ENCODE measurements around the gene UNC5CL. TPM values are rescaled to one million over a fixed set of nuclear protein-coding genes. Genes with fewer than 3 reads are reported as not detected.
"Not testable (repeated sequence)": the region's sequence is repeated elsewhere in the genome, so short reads cannot be mapped to it uniquely, and the experiment has no call there.

Gene UNC5CL
- total and polyA plus RNA-seq, 9 of the 15 experiments (the other 6 are each of a cell fraction or from before 2014, with no cell fraction given), result 0.07 to 1.8 (median 0.62) TPM; not detected in 1

DNA sequence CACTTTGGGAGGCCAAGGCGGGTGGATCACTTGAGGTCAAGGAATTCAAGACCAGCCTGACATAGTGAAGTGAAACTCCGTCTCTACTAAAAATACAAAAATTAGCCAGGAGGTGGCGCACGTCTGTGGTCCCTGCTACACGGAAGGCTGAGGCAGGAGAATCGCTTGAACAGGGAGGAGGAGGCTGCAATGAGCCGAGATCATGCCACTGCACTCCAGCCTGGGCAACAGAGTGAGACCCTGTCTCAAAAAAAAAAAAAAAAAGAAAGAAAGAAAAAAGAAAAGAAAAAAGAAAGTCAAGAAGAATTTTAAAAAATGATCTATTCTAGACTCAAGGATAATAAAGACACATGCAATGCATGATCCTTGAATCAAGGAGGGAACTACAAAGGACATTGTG, 32.8 kb downstream of the UNC5CL start (continued):
- TF ChIP-seq, protein P1, sequence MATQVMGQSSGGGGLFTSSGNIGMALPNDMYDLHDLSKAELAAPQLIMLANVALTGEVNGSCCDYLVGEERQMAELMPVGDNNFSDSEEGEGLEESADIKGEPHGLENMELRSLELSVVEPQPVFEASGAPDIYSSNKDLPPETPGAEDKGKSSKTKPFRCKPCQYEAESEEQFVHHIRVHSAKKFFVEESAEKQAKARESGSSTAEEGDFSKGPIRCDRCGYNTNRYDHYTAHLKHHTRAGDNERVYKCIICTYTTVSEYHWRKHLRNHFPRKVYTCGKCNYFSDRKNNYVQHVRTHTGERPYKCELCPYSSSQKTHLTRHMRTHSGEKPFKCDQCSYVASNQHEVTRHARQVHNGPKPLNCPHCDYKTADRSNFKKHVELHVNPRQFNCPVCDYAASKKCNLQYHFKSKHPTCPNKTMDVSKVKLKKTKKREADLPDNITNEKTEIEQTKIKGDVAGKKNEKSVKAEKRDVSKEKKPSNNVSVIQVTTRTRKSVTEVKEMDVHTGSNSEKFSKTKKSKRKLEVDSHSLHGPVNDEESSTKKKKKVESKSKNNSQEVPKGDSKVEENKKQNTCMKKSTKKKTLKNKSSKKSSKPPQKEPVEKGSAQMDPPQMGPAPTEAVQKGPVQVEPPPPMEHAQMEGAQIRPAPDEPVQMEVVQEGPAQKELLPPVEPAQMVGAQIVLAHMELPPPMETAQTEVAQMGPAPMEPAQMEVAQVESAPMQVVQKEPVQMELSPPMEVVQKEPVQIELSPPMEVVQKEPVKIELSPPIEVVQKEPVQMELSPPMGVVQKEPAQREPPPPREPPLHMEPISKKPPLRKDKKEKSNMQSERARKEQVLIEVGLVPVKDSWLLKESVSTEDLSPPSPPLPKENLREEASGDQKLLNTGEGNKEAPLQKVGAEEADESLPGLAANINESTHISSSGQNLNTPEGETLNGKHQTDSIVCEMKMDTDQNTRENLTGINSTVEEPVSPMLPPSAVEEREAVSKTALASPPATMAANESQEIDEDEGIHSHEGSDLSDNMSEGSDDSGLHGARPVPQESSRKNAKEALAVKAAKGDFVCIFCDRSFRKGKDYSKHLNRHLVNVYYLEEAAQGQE (IDR thresholded peaks at IDR 0.05; ENCODE audit: borderline replicate concordance), result peak; percentile 38; the same call in 1 of the 2 replicates
- TF ChIP-seq, protein P1 (CRISPR knock-in tag; IDR thresholded peaks at IDR 0.05; ENCODE audit: low read depth), result not testable (repeated sequence)
- TF ChIP-seq, protein P2, sequence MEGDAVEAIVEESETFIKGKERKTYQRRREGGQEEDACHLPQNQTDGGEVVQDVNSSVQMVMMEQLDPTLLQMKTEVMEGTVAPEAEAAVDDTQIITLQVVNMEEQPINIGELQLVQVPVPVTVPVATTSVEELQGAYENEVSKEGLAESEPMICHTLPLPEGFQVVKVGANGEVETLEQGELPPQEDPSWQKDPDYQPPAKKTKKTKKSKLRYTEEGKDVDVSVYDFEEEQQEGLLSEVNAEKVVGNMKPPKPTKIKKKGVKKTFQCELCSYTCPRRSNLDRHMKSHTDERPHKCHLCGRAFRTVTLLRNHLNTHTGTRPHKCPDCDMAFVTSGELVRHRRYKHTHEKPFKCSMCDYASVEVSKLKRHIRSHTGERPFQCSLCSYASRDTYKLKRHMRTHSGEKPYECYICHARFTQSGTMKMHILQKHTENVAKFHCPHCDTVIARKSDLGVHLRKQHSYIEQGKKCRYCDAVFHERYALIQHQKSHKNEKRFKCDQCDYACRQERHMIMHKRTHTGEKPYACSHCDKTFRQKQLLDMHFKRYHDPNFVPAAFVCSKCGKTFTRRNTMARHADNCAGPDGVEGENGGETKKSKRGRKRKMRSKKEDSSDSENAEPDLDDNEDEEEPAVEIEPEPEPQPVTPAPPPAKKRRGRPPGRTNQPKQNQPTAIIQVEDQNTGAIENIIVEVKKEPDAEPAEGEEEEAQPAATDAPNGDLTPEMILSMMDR (IDR thresholded peaks at IDR 0.05 in 2 of 3, conservative IDR thresholded peaks at IDR 0.05 in 1 of 3; ENCODE audit: insufficient read depth in 2 of 3, low read depth in 1 of 3, low read length in 3 of 3), result peak; percentile 71 to 74 (median 71)
- TF ChIP-seq KLF16 (IDR thresholded peaks at IDR 0.05) (0 out of 2 replicates have a peak, but pooled peaks have one; percentile 6), ZNF121 (CRISPR knock-in tag; conservative IDR thresholded peaks at IDR 0.05) (peak; percentile 57; the same call in 1 of the 2 replicates), HLTF (IDR thresholded peaks at IDR 0.05) (peak; percentile 50; the same call in 1 of the 2 replicates), RAD21 (CRISPR knock-in tag; conservative IDR thresholded peaks at IDR 0.05 in 1 of 2, IDR thresholded peaks at IDR 0.05 in 1 of 2) (peak; percentile 62 to 68)

All from K562 (cell line).